ENCODE measurements around the gene ATP5ME. TPM values are rescaled to one million over a fixed set of nuclear protein-coding genes. Genes with fewer than 3 reads are reported as not detected.

The ATP5ME gene
- total and polyA plus RNA-seq, 5 donors, result 689 to 1,352 (median 765) TPM

GRCh38 chr4:688854-689681 is 15.0 kb upstream of the ATP5ME start, which contains the start of gene SLC49A3:
TSS of gene SLC49A3 (minus strand) at chr4:689151. CDS start at chr4:689127, 24 bp downstream.
- 6% methylated on average over 59 of the region's 59 CpGs for WGBS

GRCh38 chr4:687971-688853 is 14.1 kb upstream of the ATP5ME start:
- H3K27ac ChIP-seq (ENCODE audit: low read length), result peak overlapping the region; percentile 54
- DNase-seq (peak; percentile 50 to 68 (median 68)), ATAC-seq (peak; percentile 2 to 3)
- intact Hi-C loops (cut with DNase I), result no loop called here
- WGBS, result 75% methylated on average over 26 of the region's 26 CpGs
- no peaks in the 10 kb centered on the region for H3K9me3 ChIP-seq (ENCODE audit: control insufficient read depth, low read length)
- no peaks in the 10 kb centered on the region for H3K27me3 ChIP-seq (ENCODE audit: control insufficient read depth, insufficient read depth)
- peak overlapping the region; percentile 47 for H3K4me3 ChIP-seq (ENCODE audit: low read length)
- H3K4me1 ChIP-seq (ENCODE audit: control insufficient read depth, insufficient read depth, low read length), result peaks cover 9% of the 10 kb centered on the region

More at GRCh38 chr4:688854-689681, 15.0 kb upstream of the ATP5ME start, which contains the start of gene SLC49A3:
- DNase-seq, result peak in 2 of 3 donors; percentile 80 to 81
- Histone ChIP-seq H3K9me3 (ENCODE audit: control insufficient read depth, low read length) (no peaks in the 10 kb centered on the region), H3K27ac (ENCODE audit: low read length) (peak within 1 kb of the TSS; percentile 54), H3K27me3 (ENCODE audit: control insufficient read depth, insufficient read depth) (no peaks in the 10 kb centered on the region), H3K4me1 (ENCODE audit: control insufficient read depth, insufficient read depth, low read length) (peaks cover 9% of the 10 kb centered on the region), H3K4me3 (ENCODE audit: low read length) (peak within 1 kb of the TSS; percentile 47)
- intact Hi-C loops (cut with DNase I), result no loop called here
- peak; percentile 13 to 35 for ATAC-seq

GRCh38 chr4:687048-687970 is 13.2 kb upstream of the ATP5ME start:
- DNase-seq (peak; percentile 94 to 96 (median 95)), ATAC-seq (peak; percentile 84 to 85)
- Histone ChIP-seq H3K27me3 (ENCODE audit: control insufficient read depth, insufficient read depth) (no peaks in the 10 kb centered on the region), H3K27ac (ENCODE audit: low read length) (peak overlapping the region; percentile 42), H3K9me3 (ENCODE audit: control insufficient read depth, low read length) (no peaks in the 10 kb centered on the region), H3K4me1 (ENCODE audit: control insufficient read depth, insufficient read depth, low read length) (peaks cover 9% of the 10 kb centered on the region), H3K4me3 (ENCODE audit: low read length) (no peak overlapping the region)
- 45% methylated on average over 38 of the region's 38 CpGs for WGBS
- intact Hi-C loops (cut with DNase I), result no loop called here

GRCh38 chr4:686413-687040 is 12.5 kb upstream of the ATP5ME start:
- no peak for ATAC-seq
- no peaks in the 10 kb centered on the region for H3K27me3 ChIP-seq (ENCODE audit: control insufficient read depth, insufficient read depth)
- no peaks in the 10 kb centered on the region for H3K9me3 ChIP-seq (ENCODE audit: control insufficient read depth, low read length)
- H3K4me3 ChIP-seq (ENCODE audit: low read length), result no peak overlapping the region
- peaks cover 9% of the 10 kb centered on the region for H3K4me1 ChIP-seq (ENCODE audit: control insufficient read depth, insufficient read depth, low read length)
- 93% methylated on average over 31 of the region's 31 CpGs for WGBS
- intact Hi-C loops (cut with DNase I), result no loop called here
- DNase-seq, result peak in 2 of 3 donors; percentile 65 to 73
- no peak overlapping the region for H3K27ac ChIP-seq (ENCODE audit: low read length)

- 94% methylated on average over 37 of the region's 37 CpGs for WGBS
- Histone ChIP-seq H3K27me3 (ENCODE audit: control insufficient read depth, insufficient read depth) (no peaks in the 10 kb centered on the region), H3K9me3 (ENCODE audit: control insufficient read depth, low read length) (no peaks in the 10 kb centered on the region), H3K4me3 (ENCODE audit: low read length) (no peak overlapping the region), H3K4me1 (ENCODE audit: control insufficient read depth, insufficient read depth, low read length) (peaks cover 9% of the 10 kb centered on the region), H3K27ac (ENCODE audit: low read length) (no peak overlapping the region)
- intact Hi-C loops (cut with DNase I), result no loop called here
- DNase-seq (peak in 2 of 3 donors; percentile 52 to 59), ATAC-seq (no peak)
These were observed 11.8 kb upstream of the ATP5ME start for GRCh38 chr4:685679-686412.

GRCh38 chr4:684623-685327 is 10.7 kb upstream of the ATP5ME start:
- Histone ChIP-seq H3K27me3 (ENCODE audit: control insufficient read depth, insufficient read depth) (no peaks in the 10 kb centered on the region), H3K4me1 (ENCODE audit: control insufficient read depth, insufficient read depth, low read length) (peaks cover 9% of the 10 kb centered on the region), H3K9me3 (ENCODE audit: control insufficient read depth, low read length) (no peaks in the 10 kb centered on the region), H3K4me3 (ENCODE audit: low read length) (no peak overlapping the region), H3K27ac (ENCODE audit: low read length) (no peak overlapping the region)
- WGBS, result 81% methylated on average over 21 of the region's 21 CpGs
- DNase-seq (peak in 2 of 3 donors; percentile 52 to 62), ATAC-seq (no peak)
- intact Hi-C loops (cut with DNase I), result no loop called here

GRCh38 chr4:683982-684622 is 10.0 kb upstream of the ATP5ME start:
- Histone ChIP-seq H3K4me3 (ENCODE audit: low read length) (no peak overlapping the region), H3K4me1 (ENCODE audit: control insufficient read depth, insufficient read depth, low read length) (peaks cover 9% of the 10 kb centered on the region), H3K27ac (ENCODE audit: low read length) (no peak overlapping the region), H3K9me3 (ENCODE audit: control insufficient read depth, low read length) (no peaks in the 10 kb centered on the region), H3K27me3 (ENCODE audit: control insufficient read depth, insufficient read depth) (no peaks in the 10 kb centered on the region)
- ATAC-seq, result peak; percentile 6 to 13
- intact Hi-C loops (cut with DNase I), result no loop called here
- 43% methylated on average over 19 of the region's 19 CpGs for WGBS
- DNase-seq, result peak; percentile 84 to 92 (median 88)

- WGBS, result 79% methylated on average over 25 of the region's 25 CpGs
- H3K4me1 ChIP-seq (ENCODE audit: control insufficient read depth, insufficient read depth, low read length), result peaks cover 6% of the 10 kb centered on the region
- no peak overlapping the region for H3K27ac ChIP-seq (ENCODE audit: low read length)
- intact Hi-C loops (cut with DNase I), result no loop called here
- no peak overlapping the region for H3K4me3 ChIP-seq (ENCODE audit: low read length)
- H3K27me3 ChIP-seq (ENCODE audit: control insufficient read depth, insufficient read depth), result no peaks in the 10 kb centered on the region
- H3K9me3 ChIP-seq (ENCODE audit: control insufficient read depth, low read length), result no peaks in the 10 kb centered on the region
- DNase-seq, result peak in 2 of 3 donors; percentile 64 to 71
- ATAC-seq, result no peak
These were observed 9.3 kb upstream of the ATP5ME start for GRCh38 chr4:683247-683897.
